ENCODE data around the gene GPR132.

GPR132 gene

DNA sequence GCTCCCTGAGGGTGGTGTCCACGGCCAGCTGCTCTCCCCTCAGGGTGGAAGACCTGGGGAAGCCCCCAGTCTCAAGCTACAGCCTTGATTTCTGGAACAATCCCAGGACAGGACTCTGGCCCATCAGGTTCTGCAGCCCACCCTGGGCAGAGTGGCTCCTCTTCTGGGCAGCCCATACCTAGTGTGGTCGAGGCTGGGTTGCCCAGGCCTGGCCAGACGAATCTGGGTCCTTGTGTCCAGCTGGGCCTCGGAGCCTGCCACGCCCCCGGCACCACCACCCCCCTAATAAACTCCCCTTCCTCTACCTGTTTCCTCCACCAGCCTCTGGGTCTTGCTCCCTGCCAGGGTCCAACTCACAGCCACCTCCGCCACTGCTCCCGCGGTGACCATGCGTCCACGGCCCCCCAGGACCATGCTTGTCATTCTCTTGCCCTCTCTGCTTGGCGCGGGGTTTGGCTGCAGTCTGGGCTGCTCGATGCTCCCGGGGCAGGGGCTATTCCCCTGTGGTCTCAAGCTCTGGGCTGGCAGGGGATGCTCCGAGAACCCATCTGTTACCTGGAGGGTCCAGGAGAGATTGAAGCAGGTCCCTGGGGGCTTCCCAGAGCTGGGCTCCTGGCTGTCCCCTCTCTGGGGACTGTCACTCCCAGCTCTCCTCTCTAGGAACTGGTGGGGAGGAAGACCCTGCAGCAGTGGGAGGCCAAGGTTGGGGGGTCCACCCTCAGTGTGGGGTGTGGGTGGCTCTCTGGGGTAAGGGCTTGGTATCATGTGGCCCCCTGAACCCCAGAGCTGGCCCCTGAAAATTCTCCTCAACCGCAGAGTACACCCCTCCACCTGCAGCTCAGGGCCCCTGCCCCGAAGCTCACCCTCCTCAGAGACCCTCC, 8.7 kb upstream of the GPR132 start:
- DNase-seq = no peak

DNA sequence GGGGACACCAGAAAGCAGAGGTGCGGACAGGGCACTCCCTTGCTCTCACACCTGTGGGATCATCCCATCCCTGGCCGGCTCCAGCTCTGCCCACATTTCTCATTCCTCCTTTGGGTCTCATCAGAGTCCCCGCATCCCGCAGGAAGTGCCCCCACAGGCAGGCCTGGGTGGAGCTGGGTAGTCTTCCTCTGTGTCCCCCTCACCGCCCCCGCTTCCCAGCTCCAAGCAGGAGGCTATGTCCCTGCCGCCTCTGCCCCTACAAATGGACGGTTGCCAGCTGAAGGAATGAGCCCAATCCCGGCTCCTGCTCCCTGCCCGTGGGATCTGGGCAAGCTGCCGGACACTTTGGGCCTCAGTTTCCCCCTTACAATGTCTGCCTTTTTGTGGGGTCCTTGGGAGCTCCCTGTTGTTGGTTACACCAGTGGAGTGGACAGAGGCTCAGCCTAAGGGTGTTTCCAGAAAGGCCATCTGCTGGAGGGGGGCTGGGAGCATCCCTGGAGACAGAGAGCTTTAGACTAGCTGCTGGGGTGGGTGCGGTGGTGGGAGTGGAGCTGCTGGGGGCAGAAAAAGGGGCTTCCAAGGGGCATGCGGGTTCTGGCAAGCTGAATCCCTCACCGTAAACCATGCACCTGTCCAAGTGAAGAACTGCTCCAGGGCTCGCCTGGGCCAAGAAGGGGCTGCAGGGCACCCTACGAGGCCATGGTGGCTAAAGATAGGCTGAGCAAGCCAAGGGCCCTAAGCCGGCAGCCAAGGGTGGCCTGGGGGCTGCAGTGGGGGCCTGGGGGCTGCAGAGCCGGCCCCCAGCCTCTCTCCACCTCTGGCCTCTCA, 7.9 kb upstream of the GPR132 start:
- no peak for DNase-seq

DNA sequence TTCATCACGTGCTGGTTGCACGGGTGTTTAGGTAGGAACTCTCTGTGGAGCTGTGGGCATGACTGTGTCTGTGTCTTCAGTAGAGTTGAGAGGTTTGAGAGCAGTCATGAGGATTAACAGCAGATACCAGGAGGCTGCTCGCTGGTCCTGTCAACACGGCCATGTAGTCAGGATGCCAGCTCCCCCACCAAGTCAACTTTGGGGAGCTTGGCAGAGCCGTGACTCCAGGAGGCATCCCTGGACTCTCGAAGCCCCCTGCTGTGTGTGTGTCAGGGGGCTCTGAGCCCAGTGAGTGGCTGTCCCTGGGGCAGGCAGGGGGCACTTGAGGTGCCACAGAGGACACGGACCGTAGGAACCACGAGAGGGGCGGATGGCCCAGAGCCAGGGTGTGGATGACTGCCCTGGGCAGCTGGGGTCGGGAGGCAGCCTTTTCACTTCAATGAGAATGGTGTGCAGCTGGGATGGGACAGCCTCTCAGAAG, 7.2 kb upstream of the GPR132 start:
- DNase-seq = no peak

DNA sequence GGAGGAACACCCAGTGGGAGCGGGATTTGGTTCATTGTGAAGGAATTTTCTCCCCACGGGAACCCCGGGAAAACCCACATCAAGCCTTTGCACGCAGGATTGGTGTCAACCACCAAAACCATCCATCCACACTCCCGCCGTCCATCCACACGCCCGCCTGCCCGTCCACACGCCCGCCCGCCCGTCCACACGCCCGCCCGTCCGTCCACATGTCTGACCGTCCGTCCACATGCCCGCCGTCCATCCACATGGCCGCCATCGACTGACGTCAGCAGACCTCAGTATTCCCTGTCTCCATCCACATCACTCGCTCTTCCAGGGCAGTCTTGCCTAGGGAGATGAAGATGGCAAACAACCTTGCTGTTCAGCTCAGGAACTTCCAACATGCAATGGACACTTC, 6.7 kb upstream of the GPR132 start:
- no peak for DNase-seq

DNA sequence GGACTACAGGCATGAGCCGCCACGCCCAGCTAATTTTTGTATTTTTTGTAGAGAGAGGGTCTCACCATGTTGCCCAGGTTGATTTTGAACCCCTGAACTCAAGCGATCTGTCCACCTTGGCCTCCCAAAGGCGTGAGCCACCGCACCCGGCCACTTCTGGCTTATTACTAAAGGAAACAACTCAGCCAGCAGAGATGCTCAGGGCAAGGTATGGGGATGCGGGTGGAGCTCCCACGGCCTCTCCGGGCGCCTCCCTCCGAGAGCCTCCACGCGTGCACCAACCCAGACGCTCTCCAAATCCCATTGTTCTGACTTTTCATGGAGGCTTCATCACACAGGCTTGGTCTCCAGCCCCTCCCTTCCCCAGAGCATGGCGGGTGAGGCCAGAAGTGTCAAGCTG, 6.1 kb upstream of the GPR132 start:
- DNase-seq = no peak

DNA sequence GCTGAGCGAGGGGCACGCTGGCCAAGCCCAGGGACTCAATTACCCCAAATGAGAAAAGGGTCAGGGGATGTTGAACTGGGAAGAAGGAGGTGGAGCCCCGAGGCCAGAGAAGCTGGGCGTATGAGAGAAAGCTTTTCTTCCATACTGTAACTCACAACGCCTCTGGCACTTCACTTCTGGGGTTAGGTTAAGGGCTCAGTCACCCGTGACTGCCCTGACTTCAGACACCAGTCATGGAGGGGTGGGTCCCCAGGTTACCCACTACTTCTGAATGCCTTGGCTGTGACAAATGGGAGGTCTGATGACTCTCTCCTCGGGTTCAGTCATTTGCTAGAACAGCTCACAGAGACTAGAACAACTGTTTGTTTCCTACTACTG, 5.5 kb upstream of the GPR132 start:
- DNase-seq = no peak

DNA sequence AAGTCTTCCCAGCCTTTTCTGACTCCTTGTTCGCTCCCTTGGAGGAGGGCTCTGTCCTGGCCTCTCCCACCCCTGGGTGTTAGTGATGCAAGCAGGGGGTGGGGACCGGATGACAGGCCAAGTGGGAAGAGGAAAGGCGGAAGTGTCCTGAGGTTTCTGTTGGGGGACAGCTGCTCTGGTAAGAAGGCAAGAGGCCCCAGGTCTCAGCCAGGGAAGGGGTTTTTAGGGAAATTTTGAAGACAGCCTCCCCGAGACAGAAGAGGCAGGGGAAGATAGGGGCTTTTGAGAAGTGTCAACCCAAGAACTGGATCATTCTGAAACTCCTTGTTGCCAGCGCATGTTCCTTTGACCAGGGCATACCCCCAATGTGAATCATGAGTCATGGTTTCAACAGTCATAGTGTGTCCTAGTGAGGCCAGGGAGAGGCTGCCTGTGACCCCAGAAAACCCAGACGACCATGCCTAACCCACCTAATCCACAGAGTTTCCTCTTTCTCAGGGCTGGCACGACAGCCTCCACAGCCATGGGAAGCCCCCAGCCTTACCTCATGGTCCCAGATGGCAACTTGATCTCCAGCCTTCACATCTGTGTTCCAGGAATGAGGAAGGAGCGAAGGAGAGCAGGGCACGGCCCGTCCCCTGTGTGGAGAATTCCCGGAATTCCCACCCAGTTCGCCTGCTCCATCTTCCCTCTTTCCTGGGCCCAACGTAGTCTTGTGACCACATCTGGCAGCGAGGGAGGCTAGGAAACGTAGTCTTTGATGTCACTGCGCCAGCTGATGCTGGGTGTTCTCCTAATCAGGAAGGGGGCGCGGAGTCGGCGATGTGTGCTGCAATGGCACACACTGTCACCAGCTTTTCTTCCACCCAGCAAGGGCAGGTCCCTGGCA, 4.9 kb upstream of the GPR132 start:
- DNase-seq = peak; percentile 98

DNA sequence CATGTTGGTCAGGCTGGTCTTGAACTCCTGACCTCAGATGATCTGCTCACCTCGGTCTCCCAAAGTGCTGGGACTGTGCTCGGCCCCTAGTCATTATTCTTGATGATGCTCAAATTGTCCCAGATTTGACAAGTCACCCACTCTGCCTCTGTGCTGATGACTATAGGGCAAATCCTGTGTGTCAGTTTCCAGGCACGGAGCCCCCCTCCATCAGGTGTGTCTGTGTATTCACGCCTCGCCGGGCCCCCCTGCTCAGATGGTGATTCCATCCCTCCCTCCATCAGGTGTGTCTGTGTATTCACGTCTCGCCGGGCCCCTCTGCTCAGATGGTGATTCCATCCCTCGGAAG, 4.3 kb upstream of the GPR132 start:
- DNase-seq = no peak

DNA sequence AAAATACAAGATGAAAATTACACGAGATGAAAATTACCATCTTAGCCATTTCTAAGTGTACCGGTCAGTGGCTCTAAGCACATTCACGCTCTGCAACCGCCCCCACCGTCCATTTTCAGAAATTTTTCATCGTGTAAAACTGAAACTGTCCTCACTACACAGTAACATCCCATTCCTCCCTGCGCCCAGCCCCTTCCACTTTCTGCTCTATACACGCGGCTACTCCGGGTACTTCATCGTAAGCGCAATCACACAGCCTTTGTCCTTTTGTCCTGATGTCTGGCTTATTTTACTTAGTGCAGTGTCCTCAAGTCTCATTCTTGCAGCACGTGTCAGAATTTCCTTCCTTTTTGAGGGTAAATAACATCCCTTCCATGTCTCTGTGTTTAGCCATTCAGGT, 3.6 kb upstream of the GPR132 start:
- DNase-seq = no peak

DNA sequence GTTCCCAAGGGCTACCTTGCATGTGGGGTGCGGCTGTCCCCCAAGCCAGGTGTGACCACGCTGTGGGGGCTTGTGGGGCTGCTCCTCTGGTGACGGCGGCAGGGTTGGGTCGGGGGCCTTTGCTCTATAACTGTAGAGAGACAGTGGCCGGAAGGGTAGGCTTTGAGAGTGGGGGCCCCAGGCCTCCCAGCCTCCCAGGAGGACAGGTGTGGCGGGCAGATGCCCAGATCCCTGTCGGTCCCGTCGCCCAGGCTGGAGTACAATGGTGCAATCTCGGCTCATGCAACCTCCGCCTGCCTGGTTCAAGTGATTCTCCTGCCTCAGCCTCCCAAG, 2.7 kb upstream of the GPR132 start:
- no peak for DNase-seq

DNA sequence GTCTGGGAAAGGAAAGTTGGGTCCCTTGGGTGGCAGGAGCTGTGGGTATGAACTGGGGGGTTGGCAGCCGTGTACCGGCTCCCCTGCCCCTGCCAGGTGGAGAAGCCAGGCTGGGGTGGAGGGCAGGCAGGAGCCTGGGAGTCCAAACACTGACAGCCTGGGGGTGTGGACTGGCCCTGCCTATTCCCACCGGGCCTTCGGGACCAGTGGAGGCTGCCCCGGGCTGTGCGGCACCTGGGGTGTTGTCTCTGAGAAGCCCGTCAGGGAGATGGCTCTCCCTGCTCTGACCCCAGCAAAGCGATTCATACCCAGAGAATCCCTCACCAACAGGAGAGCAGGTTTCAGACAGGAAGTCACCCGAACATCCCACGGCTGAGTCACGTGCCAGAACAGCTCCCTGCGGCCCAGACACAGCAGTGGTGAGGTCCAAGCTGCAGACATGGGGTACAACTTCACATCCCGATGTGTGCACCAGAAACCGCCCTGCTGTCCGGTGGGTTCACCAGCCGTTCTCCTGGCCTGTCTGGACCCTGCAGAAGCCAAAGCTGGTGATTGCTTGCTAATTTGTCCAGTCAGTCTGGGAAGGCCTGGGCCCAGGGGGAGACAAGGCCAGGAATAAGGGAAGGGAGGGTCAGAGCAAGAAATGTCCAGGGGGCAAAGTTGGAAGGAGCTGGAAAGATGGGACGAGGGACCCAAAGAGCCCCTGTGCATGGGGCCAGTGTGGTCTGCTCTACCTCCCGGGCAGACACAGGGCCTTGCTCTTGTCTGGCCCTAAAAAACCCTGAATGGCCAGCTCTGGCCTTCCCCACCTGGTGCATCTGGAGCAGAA, 2.1 kb upstream of the GPR132 start:
- DNase-seq = peak; percentile 63

DNA sequence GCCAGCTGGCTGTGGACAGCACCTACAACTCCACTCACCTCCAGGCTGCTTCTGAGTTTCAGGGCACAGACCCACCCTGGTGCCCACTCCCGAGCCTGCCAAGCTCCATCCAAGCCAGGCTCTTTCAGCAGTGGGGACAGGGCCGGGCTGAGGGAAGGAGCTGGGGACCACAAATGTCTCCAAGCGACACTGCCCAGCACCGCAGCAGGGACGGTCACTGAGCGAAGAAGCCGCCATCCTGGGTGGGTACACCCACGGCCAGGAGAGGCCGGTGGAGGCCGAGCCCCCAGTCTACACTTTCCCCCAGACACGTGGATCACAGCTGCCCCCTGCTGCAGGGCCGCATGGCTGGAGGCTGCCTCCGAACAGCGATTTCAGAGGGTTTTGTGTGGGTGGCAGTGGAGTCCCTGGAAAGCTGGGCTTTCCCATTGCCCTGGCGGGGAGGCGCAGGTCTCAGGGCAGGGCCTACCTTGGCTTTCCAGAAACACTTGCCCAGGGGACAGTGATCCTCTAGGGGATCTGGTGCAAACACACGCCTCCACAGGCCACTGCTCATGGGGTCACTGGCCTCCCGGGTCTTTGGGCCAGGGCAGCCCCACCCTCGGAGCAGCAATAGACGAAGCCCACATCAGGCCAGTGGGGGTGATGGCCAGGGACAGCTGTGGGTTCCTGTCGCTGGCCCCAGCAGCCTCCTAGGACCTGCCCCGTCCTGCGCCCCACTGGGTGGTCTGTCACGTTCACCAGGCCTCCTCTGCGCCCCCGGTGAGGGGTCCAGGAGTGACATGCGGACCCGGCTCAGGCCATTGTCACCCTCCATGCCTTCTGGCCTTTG, 1.2 kb upstream of the GPR132 start:
- DNase-seq = no peak

DNA sequence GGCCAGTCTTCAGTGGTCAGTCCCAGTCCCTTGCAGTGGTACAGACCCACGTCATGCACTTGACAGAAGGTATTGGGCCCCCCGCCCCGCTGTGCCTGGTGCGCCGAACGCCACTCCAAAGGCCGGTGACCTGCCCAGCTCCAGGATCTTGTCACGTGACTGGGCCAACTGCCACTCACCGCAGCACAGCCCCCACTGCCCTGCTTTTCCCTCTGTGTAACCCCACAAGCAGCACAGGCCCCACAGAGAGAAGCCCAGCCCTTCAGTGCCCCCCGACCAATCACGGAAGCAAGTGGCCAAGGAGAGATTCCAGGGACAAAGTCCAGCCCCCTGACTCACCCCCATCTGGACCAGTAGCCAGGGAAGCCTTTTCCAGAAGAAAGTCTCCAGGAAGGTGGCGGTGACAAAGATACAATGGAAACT, 498 bp downstream of the GPR132 start:
- peak; percentile 88 for DNase-seq

DNA sequence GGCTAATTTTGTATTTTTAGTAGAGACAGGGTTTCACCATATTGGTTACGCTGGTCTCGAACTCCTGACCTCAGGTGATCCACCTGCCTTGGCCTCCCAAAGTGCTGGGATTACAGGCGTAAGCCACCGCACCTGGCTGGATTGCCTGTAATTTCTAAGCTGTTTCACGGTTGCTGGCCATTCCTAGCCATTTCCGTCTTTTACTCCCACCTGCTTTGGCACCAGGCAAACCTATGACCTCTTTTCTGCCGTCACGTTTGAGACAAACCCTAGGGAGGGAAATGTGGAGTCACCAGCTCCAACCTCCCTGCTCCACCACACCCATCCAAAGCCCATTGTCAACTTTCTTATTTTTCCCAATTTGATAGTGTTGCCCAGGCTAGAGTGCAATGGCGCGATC, 1.2 kb downstream of the GPR132 start:
- no peak for DNase-seq

DNA sequence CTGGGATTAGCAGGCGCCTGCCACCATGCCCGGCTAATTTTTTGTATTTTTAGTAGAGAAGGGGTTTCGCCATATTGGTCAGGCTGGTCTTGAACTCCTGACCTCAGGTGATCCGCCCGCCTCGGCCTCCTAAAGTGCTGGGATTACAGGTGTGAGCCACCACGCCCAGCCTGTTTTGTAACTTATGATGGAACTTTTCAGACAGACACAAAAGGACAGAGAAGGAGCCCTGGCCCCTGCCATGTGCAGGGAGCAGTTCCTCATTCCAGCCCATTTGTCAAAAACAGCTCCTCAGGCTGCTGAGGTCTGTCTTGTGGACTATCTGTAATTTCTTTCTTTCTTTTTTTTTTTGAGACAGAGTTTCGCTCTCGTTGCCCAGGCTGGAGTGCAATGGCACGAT, 1.7 kb downstream of the GPR132 start:
- peak; percentile 90 for DNase-seq

DNA sequence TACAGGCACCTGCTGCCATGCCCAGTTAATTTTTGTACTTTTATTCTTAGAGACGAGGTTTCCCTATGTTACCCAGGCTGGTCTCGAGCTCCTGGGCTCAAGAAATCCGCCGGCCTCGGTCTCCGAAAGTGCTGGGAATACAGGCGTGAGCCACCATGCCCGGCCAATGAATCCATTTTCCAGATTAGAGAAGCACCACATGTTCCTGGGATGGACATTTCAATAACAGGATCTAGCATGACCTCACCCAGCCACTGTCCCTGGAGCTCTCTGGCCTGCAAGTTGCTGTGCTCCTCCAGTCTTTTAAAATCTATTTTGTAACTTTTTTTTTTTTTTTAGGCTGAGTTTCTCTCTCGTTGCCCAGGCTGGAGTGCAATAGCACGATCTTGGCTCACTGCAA, 2.2 kb downstream of the GPR132 start:
- DNase-seq = no peak

DNA sequence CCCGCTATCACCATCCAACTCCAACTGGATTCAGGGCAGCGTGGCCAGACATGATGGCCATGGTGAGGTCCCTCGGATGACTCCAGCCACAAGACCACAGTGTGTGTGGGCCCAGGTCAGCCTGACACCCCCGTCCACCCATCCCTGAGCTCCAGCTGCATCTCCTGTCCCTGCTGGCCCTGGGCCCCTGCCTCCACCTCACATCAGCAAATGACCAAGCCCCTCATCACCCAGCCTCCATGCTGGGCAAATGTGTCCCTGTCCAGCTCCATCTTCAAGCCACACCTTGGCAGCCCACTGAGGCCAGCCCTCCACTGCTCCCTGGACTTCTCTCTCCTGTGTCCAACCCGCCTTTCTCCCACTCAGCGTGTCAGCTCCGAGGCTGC, 3.2 kb downstream of the GPR132 start:
- DNase-seq = no peak

DNA sequence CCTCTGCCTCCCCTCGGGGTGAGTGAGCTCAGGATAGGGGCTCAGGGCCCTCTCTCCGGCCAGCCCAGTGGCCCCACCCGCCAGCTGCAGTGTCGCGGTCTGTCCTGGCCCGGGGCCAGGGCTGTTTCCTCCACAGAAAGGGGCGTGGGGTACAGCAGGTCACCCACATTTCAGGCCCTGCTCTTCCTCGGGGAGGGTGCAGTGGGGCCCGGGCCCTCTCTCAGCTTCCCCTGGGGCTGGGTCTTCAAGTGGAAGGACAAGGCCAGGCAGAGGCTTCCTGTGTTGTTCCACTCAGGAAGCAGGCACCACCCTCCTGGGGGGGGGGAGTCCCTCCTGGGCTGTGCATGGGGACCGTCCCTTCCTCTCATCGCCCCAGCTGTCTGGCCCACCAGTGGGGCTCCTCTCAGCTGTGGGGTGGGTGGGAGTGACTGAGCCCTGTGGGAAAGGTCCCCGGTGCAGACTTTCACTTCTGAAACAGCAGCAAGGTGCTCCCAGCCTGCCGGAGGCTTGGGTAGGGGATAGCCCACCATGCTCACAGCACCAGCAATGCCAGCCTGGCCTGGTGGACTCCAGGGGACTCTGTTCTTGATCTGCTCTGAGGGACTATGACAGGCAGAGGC, 3.7 kb downstream of the GPR132 start:
- DNase-seq = peak; percentile 39

DNA sequence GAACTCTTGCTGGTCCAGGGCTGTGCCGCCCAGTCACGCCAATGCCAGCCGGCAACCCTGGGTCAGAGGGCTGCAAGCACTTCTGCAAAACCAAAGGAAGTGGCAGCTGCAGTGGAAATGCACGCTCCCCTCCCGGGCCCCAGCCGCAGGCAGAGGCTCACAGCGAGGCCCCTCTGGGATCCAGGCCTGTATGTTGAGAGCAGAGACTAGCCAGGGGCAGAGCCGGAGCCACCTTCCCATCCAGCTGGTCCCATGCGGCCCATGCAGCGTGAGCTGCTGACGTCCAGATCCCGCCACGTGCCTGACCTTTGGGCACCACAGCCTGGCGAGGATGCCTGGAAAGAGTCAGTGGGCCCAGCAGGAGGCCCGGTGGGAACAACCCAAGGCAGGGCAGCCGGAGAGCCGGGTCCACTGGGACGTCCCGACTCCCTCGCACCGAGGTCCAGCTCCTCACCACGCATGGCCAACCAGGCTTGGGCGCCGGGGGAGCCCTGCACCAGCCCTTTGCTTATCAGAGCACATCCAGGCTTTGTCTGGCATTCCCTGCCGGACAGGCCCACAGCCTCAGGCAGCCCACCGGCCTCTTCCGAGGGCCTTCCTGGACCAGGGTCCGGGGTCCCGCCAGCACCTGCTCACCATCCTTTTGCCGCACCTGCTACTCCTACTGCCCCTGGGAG, 4.3 kb downstream of the GPR132 start:
- DNase-seq = peak; percentile 86

DNA sequence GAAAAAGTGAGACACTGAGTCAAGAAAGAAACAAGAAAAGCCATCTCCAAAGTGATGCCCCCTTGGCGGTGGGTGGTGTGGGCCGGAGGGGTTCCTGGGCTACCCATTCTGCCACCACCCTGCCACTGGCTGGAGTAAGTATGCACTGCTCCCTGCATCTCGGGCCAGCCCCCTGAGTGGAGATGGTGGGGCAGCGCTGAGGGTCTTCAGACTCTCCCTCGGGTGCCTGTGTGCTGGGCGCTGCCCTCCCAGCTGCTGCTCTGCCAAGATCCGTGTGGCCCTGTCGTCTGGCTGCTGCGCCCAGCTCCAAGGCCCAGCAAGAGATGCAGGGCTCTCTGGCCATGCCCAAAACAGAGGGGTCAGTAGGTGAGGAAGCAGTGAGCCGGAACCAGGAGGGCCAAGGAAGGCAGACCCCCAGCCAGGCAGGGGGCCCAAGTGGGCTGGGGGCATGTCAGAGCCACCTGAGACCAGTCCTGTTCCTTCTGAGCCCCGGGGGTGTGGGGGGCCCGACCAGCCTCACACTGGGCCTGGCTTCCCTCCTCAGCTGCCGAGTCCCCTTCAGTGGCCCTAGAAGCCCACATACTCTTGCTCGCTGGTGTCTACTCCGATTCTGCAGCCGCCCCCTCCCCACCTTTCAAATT, 5.2 kb downstream of the GPR132 start:
- DNase-seq = no peak
